SK-N-SH (cell line): ENCODE measurements around the gene ZNRD2. TPM values are rescaled to one million over a fixed set of nuclear protein-coding genes. Genes with fewer than 3 reads are reported as not detected.

Experiments used
- CTCF ChIA-PET: fragments of 300-600, 350-600 bp; formaldehyde crosslinking; extraction: SDS; loops from one replicate; lab custom pipeline; 2021; lab: Yijun Ruan, JAX
- POLR2A ChIA-PET: fragments of 350-600 bp; sonication (Branson Sonifier 250); formaldehyde crosslinking; extraction: SDS; loops from one replicate; lab custom pipeline; 2020; ENCODE audit warnings: antibody characterized with exemption, inconsistent platforms; lab: Yijun Ruan, JAX
- DNase-seq: peaks from one replicate; pipeline ENCODE4 v3.0.0; 2012
- H2AFZ ChIP-seq: fragments of 200-600 bp; sonication (generic); 2 replicates; pipeline ENCODE4 v1.8.1; 2016; ENCODE audit warnings: antibody characterized with exemption, mild to moderate bottlenecking, low read depth
- H3F3A ChIP-seq: fragments of 200-600 bp; sonication (generic); replicated peaks from 2 replicates; pipeline ENCODE3; 2016; ENCODE audit warnings: antibody characterized with exemption, mild to moderate bottlenecking; ENCODE audit not compliant: insufficient read depth
- H3K27ac ChIP-seq, 2 experiments: fragments of 200-500 bp in 1 of 2; fragments of 200-600 bp in 1 of 2; sonication (Bioruptor generic) in 1 of 2; sonication (generic), shearing (Covaris generic) in 1 of 2; 2 replicates each; pipeline versions ENCODE4 v1.5.1 to v1.6.1; 2014 to 2016; ENCODE audit warnings: low read depth in 2 of 2, inconsistent platforms in 1 of 2, low read length in 1 of 2, mild to moderate bottlenecking in 1 of 2, mixed read lengths in 1 of 2
- H3K27me3 ChIP-seq: fragments of 200-600 bp; sonication (generic), shearing (Covaris generic); 2 replicates; pipeline ENCODE4 v1.6.1; 2016; ENCODE audit warnings: mixed run types; ENCODE audit not compliant: insufficient read depth
- H3K36me3 ChIP-seq, 2 experiments: fragments of 200-500 bp in 1 of 2; fragments of 200-600 bp in 1 of 2; sonication (Bioruptor generic) in 1 of 2; sonication (generic) in 1 of 2; replicated peaks in 1 of 2; 2 replicates each; pipeline versions ENCODE3 to v1.5.1; 2014 to 2016; ENCODE audit warnings: low read length in 1 of 2, mild to moderate bottlenecking in 1 of 2; ENCODE audit not compliant: insufficient read depth in 2 of 2, control insufficient read depth in 1 of 2
- H3K4me1 ChIP-seq, 2 experiments: fragments of 200-500 bp in 1 of 2; fragments of 200-600 bp in 1 of 2; sonication (Bioruptor generic) in 1 of 2; sonication (generic), shearing (Covaris generic) in 1 of 2; 2 replicates each; pipeline versions ENCODE4 v1.5.1 to v1.6.1; 2014 to 2016; ENCODE audit warnings: low read depth in 1 of 2, low read length in 1 of 2, mixed run types in 1 of 2; ENCODE audit not compliant: insufficient read depth in 2 of 2, control insufficient read depth in 1 of 2
- H3K4me2 ChIP-seq: fragments of 200-600 bp; sonication (generic), shearing (Covaris generic); 2 replicates; pipeline ENCODE4 v1.6.1; 2017; ENCODE audit warnings: mixed run types
- H3K4me3 ChIP-seq, 2 experiments: fragments of 200-500 bp in 1 of 2; fragments of 200-600 bp in 1 of 2; sonication (Bioruptor generic) in 1 of 2; sonication (generic), shearing (Covaris generic) in 1 of 2; 2 replicates each; pipeline versions ENCODE4 v1.5.1 to v1.8.1; 2014 to 2016; ENCODE audit warnings: low read depth in 2 of 2, inconsistent platforms in 1 of 2, low read length in 1 of 2, mild to moderate bottlenecking in 1 of 2, mixed read lengths in 1 of 2, moderate library complexity in 1 of 2
- H3K79me2 ChIP-seq: fragments of 200-600 bp; sonication (generic); 2 replicates; pipeline ENCODE4 v1.8.1; 2017; ENCODE audit warnings: mild to moderate bottlenecking; ENCODE audit not compliant: insufficient read depth
- H3K9ac ChIP-seq: fragments of 200-600 bp; sonication (generic); 2 replicates; pipeline ENCODE4 v1.6.1; 2017; ENCODE audit warnings: mixed run types
- H3K9me2 ChIP-seq: fragments of 200-600 bp; sonication (generic); 2 replicates; pipeline ENCODE4 v1.6.1; 2017; ENCODE audit warnings: mixed run types
- H3K9me3 ChIP-seq: fragments of 200-600 bp; sonication (generic); 2 replicates; pipeline ENCODE4 v1.6.1; 2017; ENCODE audit warnings: mixed run types, mild to moderate bottlenecking, moderate library complexity
- H4K20me1 ChIP-seq: fragments of 200-600 bp; sonication (generic); 2 replicates; pipeline ENCODE4 v1.6.1; 2017; ENCODE audit warnings: mild to moderate bottlenecking, mixed run types; ENCODE audit not compliant: insufficient read depth
- EP300 ChIP-seq, 2 experiments: IDR thresholded peaks; 2 replicates each; pipeline versions ENCODE4 v1.4.0 to v1.6.1; 2012; ENCODE audit warnings: borderline replicate concordance in 1 of 2, low read depth in 1 of 2, low read length in 1 of 2
- EZH2phosphoT487 ChIP-seq: fragments of 200-600 bp; sonication (generic); IDR thresholded peaks from 2 replicates; pipeline ENCODE4 v1.6.1; 2017; ENCODE audit warnings: low read depth, mixed run types, mild to moderate bottlenecking, antibody characterized with exemption, moderate library complexity, borderline replicate concordance
- FOSL2 ChIP-seq: IDR thresholded peaks from 2 replicates; pipeline ENCODE4 v1.4.0; 2012; ENCODE audit warnings: low read depth, mild to moderate bottlenecking, moderate library complexity, borderline replicate concordance
- IRF3 ChIP-seq: fragments of 150-350 bp; IDR thresholded peaks from 2 replicates; pipeline ENCODE4 v1.6.1; 2016; ENCODE audit warnings: mild to moderate bottlenecking, low read depth, low read length
- JUND ChIP-seq: IDR thresholded peaks from 2 replicates; pipeline ENCODE4 v1.4.0; 2012
- MAX ChIP-seq: IDR thresholded peaks from 2 replicates; pipeline ENCODE4 v1.4.0; 2012; ENCODE audit warnings: low read depth
- MEF2A ChIP-seq: IDR thresholded peaks from 2 replicates; pipeline ENCODE4 v1.4.0; 2012; ENCODE audit warnings: low read depth, borderline replicate concordance
- NRF1 ChIP-seq: IDR thresholded peaks from 2 replicates; pipeline ENCODE4 v1.6.1; 2012; ENCODE audit warnings: low read depth, mild to moderate bottlenecking, low read length
- PBX3 ChIP-seq: IDR thresholded peaks from 2 replicates; pipeline ENCODE4; 2012
- RAD21 ChIP-seq: IDR thresholded peaks from 2 replicates; pipeline ENCODE4 v1.6.1; 2012; ENCODE audit warnings: mild to moderate bottlenecking, low read length
- RFX5 ChIP-seq: IDR thresholded peaks from 2 replicates; pipeline ENCODE4 v1.6.1; 2012; ENCODE audit warnings: mild to moderate bottlenecking, improper control_type of control experiment, low read length
- RXRA ChIP-seq: IDR thresholded peaks from 2 replicates; pipeline ENCODE4 v1.4.0; 2012; ENCODE audit warnings: low read depth, mild to moderate bottlenecking, borderline replicate concordance
- USF1 ChIP-seq: IDR thresholded peaks from 2 replicates; pipeline ENCODE4 v1.4.0; 2012; ENCODE audit warnings: low read depth, borderline replicate concordance
- YY1 ChIP-seq: IDR thresholded peaks from 2 replicates; pipeline ENCODE4 v1.4.0; 2012; ENCODE audit warnings: low read depth, mild to moderate bottlenecking
- ZBTB33 ChIP-seq: IDR thresholded peaks from 2 replicates; pipeline ENCODE4 v1.4.0; 2012; ENCODE audit warnings: low read depth, borderline replicate concordance
- WGBS: methylation state at CpG from one replicate; pipeline ENCODE4 v1.1.6; 2017; ENCODE audit warnings: low lambda C conversion rate; 5-methylcytosine and 5-hydroxymethylcytosine counted together
- polyA plus RNA-seq, 3 experiments: library from polyadenylated mRNA; depleted of rRNA; stranded (reverse); fragments of >200 nt; gene quantifications; 2 replicates each; pipeline ENCODE4 v1.2.3, GENCODE V29; 2012

The ZNRD2 gene
- polyA plus RNA-seq, 1 of the 3 experiments (the other 2 are of a cell fraction), result 78.1 TPM

- WGBS, result 40% methylated on average over 12 of the region's 12 CpGs
- ChIA-PET POLR2A (interaction anchor here (1.0 to 1.6 kb wide), 6 partner anchors 12 to 103 kb away, joined by 3 to 6 read pairs (median 4); partner anchors contain the start of gene NEAT1), CTCF (interaction anchor here (1.0 to 6.7 kb wide), 4 partner anchors 9 to 48 kb away, joined by 3 to 69 read pairs (median 8); partner anchors contain the start of gene FAM89B)
- peak overlapping the region; percentile 9 to 41; a peak in 2 of 4 replicates for H3K27ac ChIP-seq
- peaks cover 13% of the 10 kb centered on the region; the same call in 1 of the 2 replicates for H4K20me1 ChIP-seq
- peaks cover 30% of the 10 kb centered on the region for H3K79me2 ChIP-seq
- H3K4me3 ChIP-seq, result peak overlapping the region; percentile 36 to 43; a peak in 3 of 4 replicates
- H3K27me3 ChIP-seq, result no peaks in the 10 kb centered on the region
- H3K36me3 ChIP-seq, result peaks cover 11 to 15% of the 10 kb centered on the region in 2 experiments
- H3K4me1 ChIP-seq, result peaks cover 5 to 18% of the 10 kb centered on the region in 2 experiments; a peak in 3 of 4 replicates
- no peaks in the 10 kb centered on the region for H3K9me2 ChIP-seq
- H3K9ac ChIP-seq, result no peak overlapping the region; the same call in 1 of the 2 replicates
- H3K4me2 ChIP-seq, result peak overlapping the region; percentile 51
- H3K9me3 ChIP-seq, result no peaks in the 10 kb centered on the region
- peak overlapping the region; percentile 50; the same call in 1 of the 2 replicates for H2AFZ ChIP-seq
- DNase-seq, result peak; percentile 54
- TF ChIP-seq EP300 (IDR thresholded peaks at IDR 0.05; ENCODE audit: borderline replicate concordance in 1 of 2, low read depth in 1 of 2, low read length in 1 of 2) (no peak), PBX3 (no peak), ZBTB33 (no peak), MAX (no peak), YY1 (no peak), JUND (no peak), IRF3 (no peak), RAD21 (no peak), RXRA (no peak), MEF2A (no peak), NRF1 (no peak), RFX5 (no peak), EZH2phosphoT487 (no peak), USF1 (no peak), FOSL2 (no peak)
- TF ChIP-seq, all 33 proteins: peak for 0
- peaks cover 14% of the 10 kb centered on the region for H3F3A ChIP-seq
These were observed 46.1 kb upstream of the ZNRD2 start for GRCh38 chr11:65524014-65524740.
